GM19240 (cell line): Measurements from ENCODE around the gene DUSP28.
"Not testable (repeated sequence)": the region's sequence is repeated elsewhere in the genome, so short reads cannot be mapped to it uniquely, and the experiment has no call there.

Experiments
- DNase-seq: peaks from one replicate; pipeline ENCODE4 v3.0.0; 2011; ENCODE audit warnings: low spot score; ENCODE audit not compliant: insufficient read length

DUSP28 gene

GRCh38 chr2:240527153-240527750 is 32.9 kb upstream of the DUSP28 start:
- no peak for DNase-seq

GRCh38 chr2:240528406-240529040 is 31.6 kb upstream of the DUSP28 start:
- no peak for DNase-seq

- DNase-seq, result no peak
Measured at GRCh38 chr2:240529344-240529999, 30.7 kb upstream of the DUSP28 start.

- no peak for DNase-seq
Measured at GRCh38 chr2:240530181-240530580, 30.0 kb upstream of the DUSP28 start.

- DNase-seq, result no peak
Measured at GRCh38 chr2:240531038-240531437, 29.1 kb upstream of the DUSP28 start.

GRCh38 chr2:240532031-240532775 is 28.0 kb upstream of the DUSP28 start:
- no peak for DNase-seq

GRCh38 chr2:240538031-240538780 is 22.0 kb upstream of the DUSP28 start:
- DNase-seq, result no peak

- not testable (repeated sequence) for DNase-seq
Measured at GRCh38 chr2:240539101-240539500, 21.1 kb upstream of the DUSP28 start.

- no peak for DNase-seq
Measured at GRCh38 chr2:240539906-240540305, 20.3 kb upstream of the DUSP28 start.

- no peak for DNase-seq
Measured at GRCh38 chr2:240551288-240551687, 8.9 kb upstream of the DUSP28 start.

GRCh38 chr2:240551811-240552210 is 8.3 kb upstream of the DUSP28 start:
- DNase-seq, result no peak

- DNase-seq, result no peak
Measured at GRCh38 chr2:240553956-240554480, 6.1 kb upstream of the DUSP28 start.

- DNase-seq, result no peak
Measured at GRCh38 chr2:240554767-240555493, 5.2 kb upstream of the DUSP28 start.

- no peak for DNase-seq
Measured at GRCh38 chr2:240555541-240556250, 4.5 kb upstream of the DUSP28 start.

GRCh38 chr2:240556553-240557100 is 3.5 kb upstream of the DUSP28 start:
- DNase-seq, result no peak

- no peak for DNase-seq
Measured at GRCh38 chr2:240557101-240557751, 2.9 kb upstream of the DUSP28 start.

- DNase-seq, result no peak
Measured at GRCh38 chr2:240557808-240558207, 2.3 kb upstream of the DUSP28 start, which contains the start of gene ANKMY1. ANKMY1 (minus strand) TSS chr2:240557988; CDS start chr2:240557335, 653 bp downstream.

- no peak for DNase-seq
Measured at GRCh38 chr2:240558236-240558761, 1.9 kb upstream of the DUSP28 start.

- DNase-seq, result no peak
Measured at GRCh38 chr2:240559286-240559685, 871 bp upstream of the DUSP28 start.
